ENCODE results near the gene EIF5AL1. TPM values are rescaled to one million over a fixed set of nuclear protein-coding genes. Genes with fewer than 3 reads are reported as not detected.

Gene EIF5AL1
- total and polyA plus RNA-seq, 2 of the 8 experiments (the other 6 are each of a cell fraction or from before 2014, with no cell fraction given) = 1.7 to 2.2 TPM

- FAIRE-seq = no peak
- Histone ChIP-seq H2AK5ac (ENCODE audit: low read depth, low read length) (no peak overlapping the region), H2BK120ac (replicated peaks; ENCODE audit: low read depth, low read length) (no peak overlapping the region), H3K9me3 (ENCODE audit: insufficient read depth in 2 of 2, low read depth in 1 of 2, low read length in 1 of 2) (0 out of 4 replicates have a peak, but pooled peaks cover 0 to 5% of the 10 kb centered on the region in 2 experiments), H3K23me2 (ENCODE audit: low read depth, low read length) (no peaks in the 10 kb centered on the region), H2BK20ac (ENCODE audit: low read length) (no peak overlapping the region), H3K4ac (replicated peaks; ENCODE audit: insufficient read length, low read depth, low read length) (no peak overlapping the region), H3K4me1 (replicated peaks in 1 of 4; ENCODE audit: control insufficient read depth in 3 of 4, insufficient read depth in 4 of 4, low read length in 3 of 4) (no peaks in the 10 kb centered on the region), H3K36me3 (ENCODE audit: control insufficient read depth in 2 of 4, insufficient read depth in 4 of 4, low read length in 3 of 4) (no peaks in the 10 kb centered on the region), H3K18ac (ENCODE audit: extremely low read depth, low read length) (no peak overlapping the region), H3K23ac (ENCODE audit: insufficient read length) (no peak overlapping the region), H3K56ac (replicated peaks; ENCODE audit: insufficient read length, low read depth, low read length) (no peak overlapping the region), H2BK12ac (ENCODE audit: low read depth, low read length) (no peak overlapping the region), H2BK15ac (ENCODE audit: low read length) (no peak overlapping the region), H3K9ac (replicated peaks in 1 of 4; ENCODE audit: extremely low read depth in 1 of 4, low read depth in 3 of 4, low read length in 3 of 4) (no peak overlapping the region), H4K91ac (replicated peaks; ENCODE audit: insufficient read length, low read length) (no peak overlapping the region), H3K27me3 (replicated peaks in 1 of 4; ENCODE audit: control insufficient read depth in 3 of 4, extremely low read depth in 1 of 4, insufficient read depth in 3 of 4, low read length in 3 of 4) (peaks cover 0 to 2% (median 0%) of the 10 kb centered on the region in 4 experiments; a peak in 3 of 7 replicates), H3K4me2 (ENCODE audit: insufficient read depth in 1 of 2, low read depth in 2 of 2, low read length in 2 of 2) (no peak overlapping the region), H3K4me3 (ENCODE audit: extremely low read depth in 1 of 4, insufficient read depth in 2 of 4, low read depth in 3 of 4, low read length in 4 of 4) (no peak overlapping the region), H4K8ac (ENCODE audit: extremely low read depth, insufficient read depth, low read length) (no peak overlapping the region), H3K27ac (ENCODE audit: low read depth, low read length) (no peak overlapping the region), H3K79me2 (ENCODE audit: control insufficient read depth in 1 of 2, insufficient read depth in 2 of 2, low read length in 2 of 2) (no peaks in the 10 kb centered on the region), H4K5ac (ENCODE audit: insufficient read length, low read depth, low read length) (no peak overlapping the region), H3K79me1 (ENCODE audit: low read depth, low read length) (no peaks in the 10 kb centered on the region), H2AFZ (ENCODE audit: low read length) (no peak overlapping the region), H4K20me1 (replicated peaks in 1 of 2; ENCODE audit: control insufficient read depth in 1 of 2, insufficient read depth in 2 of 2, low read length in 2 of 2) (no peaks in the 10 kb centered on the region), H2BK5ac (ENCODE audit: low read depth, low read length) (no peak overlapping the region), H3K14ac (ENCODE audit: insufficient read length) (no peak overlapping the region)
- CTCF ChIA-PET (ENCODE audit: partially characterized antibody) = interaction anchor here (1.0 to 9.3 kb wide), 8 partner anchors 9 to 205 kb away, joined by 3 to 79 read pairs (median 10); no protein-coding TSS in a partner anchor
- WGBS, 2 experiments (ENCODE audit: extremely low coverage in 1 of 2, insufficient coverage in 1 of 2, insufficient read length in 1 of 2, insufficient replicate concordance in 2 of 2, low coverage in 1 of 2, low lambda C conversion rate in 2 of 2, missing lambda C conversion rate in 1 of 2) = 75% methylated on average over 4 of the region's 4 CpGs; no CpG with 5 or more reads in 1 of the 2 experiments
- no peak for DNase-seq (ENCODE audit: low read depth in 1 of 2, low spot score in 2 of 2)
- POLR2A ChIA-PET (ENCODE audit: partially characterized antibody) = interaction anchor here (1.2 kb wide), 1 partner anchor 9 kb away, joined by 3 read pairs; no protein-coding TSS in a partner anchor
- no peak for TF ChIP-seq RNF2 (IDR thresholded peaks at IDR 0.05; ENCODE audit: borderline replicate concordance, low read depth, low read length, missing control alignments, poor library complexity, severe bottlenecking)
- TF ChIP-seq CBX5 (IDR thresholded peaks at IDR 0.05; ENCODE audit: low read depth, low read length) = no peak
- TF ChIP-seq SRF (IDR thresholded peaks at IDR 0.05; ENCODE audit: low read depth, low read length) = no peak
- TF ChIP-seq NRF1 (IDR thresholded peaks at IDR 0.05; ENCODE audit: low read depth, low read length) = no peak
- no peak for TF ChIP-seq PHF8 (conservative IDR thresholded peaks at IDR 0.05; ENCODE audit: low read depth, low read length)
- TF ChIP-seq YY1 (IDR thresholded peaks at IDR 0.05; ENCODE audit: low read depth, low read length) = no peak
- TF ChIP-seq EGR1 (IDR thresholded peaks at IDR 0.05; ENCODE audit: borderline replicate concordance, low read depth, low read length) = no peak
- TF ChIP-seq BRCA1 (IDR thresholded peaks at IDR 0.05; ENCODE audit: low read depth, low read length) = no peak
- TF ChIP-seq GABPA (IDR thresholded peaks at IDR 0.05; ENCODE audit: borderline replicate concordance, insufficient read depth, low read length) = no peak
- no peak for TF ChIP-seq EP300 (IDR thresholded peaks at IDR 0.05; ENCODE audit: borderline replicate concordance in 1 of 2, low read depth in 2 of 2, low read length in 2 of 2)
- no peak for TF ChIP-seq SP1 (IDR thresholded peaks at IDR 0.05; ENCODE audit: low read depth, low read length)
- TF ChIP-seq SIRT6 (IDR thresholded peaks at IDR 0.05; ENCODE audit: low read length) = no peak
- TF ChIP-seq CREB1 (IDR thresholded peaks at IDR 0.05) = no peak
- no peak for TF ChIP-seq KDM4A (IDR thresholded peaks at IDR 0.05; ENCODE audit: low read depth, low read length, severe bottlenecking)
Measured at GRCh38 chr10:79496896-79497295, 15.4 kb upstream of the EIF5AL1 start.
